NCI-H146 treated with DMSO at 0.1 percent for 48 hours (cell line): Measurements from ENCODE around the gene ARHGEF28.

Experiments used
- DNase-seq: peaks from one replicate; lab custom pipeline; 2025; ENCODE audit not compliant: unreplicated experiment; lab: John Stamatoyannopoulos, UW

The ARHGEF28 gene

DNA sequence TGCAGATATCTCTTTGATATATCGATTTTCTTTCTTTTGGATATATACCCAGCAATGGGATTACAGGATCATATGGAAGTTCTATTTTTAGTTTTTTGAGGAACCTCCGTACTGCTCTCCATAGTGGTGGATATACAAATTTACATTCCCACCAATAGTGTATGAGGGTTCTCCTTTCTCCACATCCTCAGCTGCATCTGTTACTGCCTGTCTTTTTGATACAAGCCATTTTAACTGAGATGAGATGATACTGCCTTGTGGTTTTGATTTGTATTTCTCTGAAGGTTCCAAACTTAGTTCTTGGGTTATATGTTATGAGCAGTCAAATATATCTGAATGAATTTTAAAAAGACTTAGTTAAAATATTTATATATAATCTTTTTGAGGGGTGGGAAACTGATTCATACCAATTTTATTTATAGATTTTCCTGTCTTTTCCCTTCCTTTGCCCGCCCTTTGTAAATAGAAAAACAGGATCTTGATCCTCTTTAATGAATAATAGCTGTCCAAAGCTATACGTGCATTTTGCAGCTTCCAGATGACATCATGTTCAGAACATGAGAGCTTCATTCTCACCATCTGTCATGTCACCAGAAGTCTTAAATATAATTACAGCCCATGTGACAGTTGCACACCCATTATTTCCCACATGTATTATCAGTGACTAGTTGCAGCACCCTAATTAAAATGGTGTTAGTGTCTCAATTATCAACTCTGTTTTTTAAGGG is 6.2 kb upstream of the ARHGEF28 start:
- no peak for DNase-seq

DNA sequence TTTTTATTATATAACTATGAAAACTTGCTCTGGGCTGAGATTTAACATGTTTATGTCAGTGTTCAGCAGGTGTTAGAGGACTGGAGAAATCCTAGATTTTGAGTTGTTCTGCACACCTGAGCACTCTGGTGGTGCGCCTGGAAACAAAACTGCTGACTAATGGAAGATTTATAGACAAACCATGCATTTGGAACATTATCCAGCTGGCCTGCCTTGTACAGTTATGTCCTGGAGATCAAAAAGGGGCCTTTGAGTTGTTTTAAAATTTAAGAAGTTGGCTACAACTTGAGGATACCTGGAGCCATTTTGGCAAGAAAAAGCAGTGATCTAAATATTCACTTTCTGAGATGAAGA is 5.7 kb upstream of the ARHGEF28 start:
- DNase-seq: no peak

DNA sequence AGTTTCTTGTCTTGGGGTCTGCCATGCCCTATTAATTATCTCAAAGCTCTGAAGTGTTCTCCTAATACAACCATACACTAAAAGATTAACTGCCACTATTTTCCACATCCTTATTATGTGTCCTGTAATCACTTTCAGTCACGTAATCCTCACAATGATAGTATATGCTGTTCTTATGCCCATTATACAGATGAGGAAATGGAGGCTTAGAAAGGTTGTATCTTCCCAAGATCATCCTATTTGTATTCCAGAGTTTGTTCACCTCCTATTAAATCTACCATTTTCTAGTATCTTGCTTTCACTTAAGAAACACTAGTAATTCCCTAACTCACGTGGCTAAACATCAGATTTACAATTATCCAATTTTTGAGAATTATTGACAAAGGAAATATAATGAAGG is 2.9 kb upstream of the ARHGEF28 start:
- DNase-seq: no peak

DNA sequence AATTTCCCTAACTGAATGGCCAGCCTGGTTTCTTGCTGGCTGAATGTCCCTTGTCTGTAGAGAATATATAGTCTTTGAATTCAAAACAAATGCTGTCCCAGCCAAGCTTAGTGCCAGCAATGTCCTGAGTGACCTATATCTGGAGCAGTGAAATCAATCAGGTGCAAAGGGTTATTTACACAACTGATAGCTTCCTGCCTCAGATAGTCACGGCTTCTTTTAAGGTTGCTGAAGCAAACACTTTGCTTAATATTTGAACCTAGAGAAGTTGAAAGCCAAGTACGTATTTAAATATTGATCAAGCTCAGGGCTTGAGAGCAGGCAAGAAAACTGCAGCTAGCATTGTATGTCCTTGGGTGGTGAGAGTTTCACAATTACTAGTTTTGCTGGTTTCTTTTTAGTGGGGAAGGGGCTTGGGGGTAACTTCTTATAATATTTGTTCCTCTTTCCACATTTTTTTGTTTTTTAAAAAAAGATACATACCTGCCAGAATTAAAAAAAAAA is 2.0 kb upstream of the ARHGEF28 start:
- DNase-seq: no peak

DNA sequence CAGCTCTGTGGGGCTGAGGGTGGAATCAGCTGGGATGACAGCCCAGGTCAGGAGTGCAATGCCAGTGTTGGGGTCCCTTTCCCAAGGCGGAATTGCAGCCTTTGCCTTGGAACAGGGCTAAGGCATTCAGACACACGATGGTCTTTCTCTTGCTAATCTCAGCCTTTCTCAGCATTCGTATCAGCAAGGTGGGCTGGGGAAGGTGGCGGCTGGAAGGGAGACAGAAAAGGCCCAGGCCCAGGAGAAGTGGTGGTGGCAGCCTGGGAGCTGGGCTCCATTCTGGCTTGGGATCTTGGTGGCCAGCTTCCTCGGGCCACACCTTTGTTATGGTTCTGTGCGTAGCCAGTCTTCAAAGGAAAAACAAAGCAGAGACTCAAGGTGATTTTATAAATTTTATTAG is 1.1 kb upstream of the ARHGEF28 start:
- DNase-seq: no peak

DNA sequence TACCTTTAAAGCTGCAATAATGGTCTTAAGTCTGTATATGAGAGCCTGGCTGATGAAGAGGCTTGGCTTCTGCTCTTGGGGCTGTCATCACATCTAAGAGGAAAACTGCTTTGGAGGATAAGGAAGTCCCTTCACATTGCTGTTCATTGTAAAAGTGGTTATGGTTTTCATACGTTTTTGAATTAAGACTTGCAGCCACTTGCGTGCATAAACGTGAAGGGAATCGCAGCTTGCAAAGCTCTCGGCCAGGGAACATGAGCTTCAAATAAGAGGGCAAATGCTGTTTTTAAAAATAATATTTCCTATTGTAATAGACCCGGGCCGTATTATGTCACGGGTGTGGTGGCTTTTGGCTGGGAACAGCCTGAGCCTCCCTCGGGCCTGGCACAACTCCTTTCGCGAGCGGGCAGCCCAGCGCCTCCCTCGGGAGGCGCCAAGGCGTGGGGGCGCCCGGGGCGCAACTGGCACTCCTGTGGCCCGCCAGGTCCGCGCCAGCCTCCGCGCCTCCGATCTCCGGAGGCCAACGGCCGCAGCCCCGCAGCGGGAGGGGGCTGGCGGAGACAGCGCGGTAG is 538 bp upstream of the ARHGEF28 start:
- no peak for DNase-seq

DNA sequence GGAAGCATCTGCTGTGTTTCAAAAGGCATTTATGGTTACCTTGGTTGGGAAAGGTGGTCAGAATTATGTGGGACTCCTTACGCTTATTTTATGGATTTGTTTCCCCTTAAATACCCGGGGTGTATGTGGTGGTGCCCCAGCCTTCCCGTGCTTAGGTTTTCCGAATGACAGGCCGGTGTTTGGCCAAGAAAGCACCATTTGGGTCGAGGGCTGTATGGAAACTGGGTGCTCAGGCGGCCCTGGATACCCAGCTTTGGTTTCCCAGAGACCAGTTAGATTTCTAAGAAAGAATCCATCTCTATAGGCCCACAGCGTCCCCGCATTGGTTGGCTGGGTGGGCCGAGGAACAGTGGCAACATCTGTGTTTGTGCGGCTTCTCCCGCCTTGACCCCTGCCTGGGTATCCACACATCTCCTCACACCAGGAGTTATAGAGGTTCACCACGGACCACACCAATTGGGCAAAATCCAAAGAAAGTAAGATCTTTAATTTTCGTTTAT is 868 bp downstream of the ARHGEF28 start:
- no peak for DNase-seq

DNA sequence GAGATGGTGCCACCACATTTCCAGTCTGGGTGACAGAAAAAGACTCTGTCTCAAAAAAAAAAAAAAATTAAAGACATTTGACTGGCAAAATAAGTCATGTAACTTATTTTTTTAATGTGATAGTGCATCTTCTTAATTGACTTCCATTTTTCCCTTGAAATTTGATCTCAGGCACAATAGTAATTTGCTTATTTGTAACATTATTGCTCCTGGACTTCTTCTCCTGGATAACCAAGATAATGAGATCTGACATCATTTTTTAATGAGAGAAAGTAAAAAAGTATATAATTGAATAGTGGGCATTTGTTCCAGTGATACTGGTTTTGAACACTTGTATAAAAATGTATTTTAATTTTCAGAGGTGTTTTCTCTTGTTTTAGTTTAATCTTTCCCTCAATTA is 3.5 kb downstream of the ARHGEF28 start:
- DNase-seq: no peak

DNA sequence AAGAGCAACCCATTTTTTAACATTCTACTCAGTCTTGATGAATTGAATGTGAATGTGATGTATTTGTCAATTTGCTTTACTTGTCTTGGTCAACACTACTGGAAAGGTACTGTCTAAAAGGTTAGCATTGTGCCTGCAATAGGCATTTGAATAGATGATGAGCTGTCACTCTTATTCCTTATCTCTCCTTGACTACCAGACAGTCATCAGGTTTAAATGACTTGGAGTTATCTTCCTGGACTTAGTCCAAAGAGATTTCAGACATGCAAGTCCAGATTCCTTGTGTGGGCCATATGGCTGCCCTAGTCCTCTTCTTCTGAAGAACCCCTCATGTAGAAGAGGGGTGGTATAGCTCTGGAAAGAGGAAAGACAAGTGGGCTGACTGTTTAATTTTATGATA is 4.8 kb downstream of the ARHGEF28 start:
- no peak for DNase-seq

DNA sequence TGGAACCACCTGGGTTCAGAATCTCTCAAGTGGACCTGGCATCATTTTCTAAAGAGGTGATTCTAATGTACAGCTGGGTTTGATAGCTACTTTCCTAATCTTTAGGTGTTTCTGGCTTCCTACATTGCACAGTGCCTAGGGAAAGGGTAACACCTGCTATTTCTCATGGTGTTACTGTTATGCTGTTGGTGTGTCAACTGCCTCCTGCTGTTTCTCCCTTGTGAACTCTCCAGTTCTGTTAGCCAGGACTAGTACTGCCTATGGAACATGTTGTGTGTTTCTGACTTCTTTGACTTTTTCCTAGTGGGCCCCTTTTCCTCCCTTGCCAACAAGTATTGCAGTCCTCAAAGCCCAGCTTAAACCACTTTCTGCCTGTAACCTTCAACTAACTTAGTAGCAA is 5.5 kb downstream of the ARHGEF28 start:
- DNase-seq: no peak

DNA sequence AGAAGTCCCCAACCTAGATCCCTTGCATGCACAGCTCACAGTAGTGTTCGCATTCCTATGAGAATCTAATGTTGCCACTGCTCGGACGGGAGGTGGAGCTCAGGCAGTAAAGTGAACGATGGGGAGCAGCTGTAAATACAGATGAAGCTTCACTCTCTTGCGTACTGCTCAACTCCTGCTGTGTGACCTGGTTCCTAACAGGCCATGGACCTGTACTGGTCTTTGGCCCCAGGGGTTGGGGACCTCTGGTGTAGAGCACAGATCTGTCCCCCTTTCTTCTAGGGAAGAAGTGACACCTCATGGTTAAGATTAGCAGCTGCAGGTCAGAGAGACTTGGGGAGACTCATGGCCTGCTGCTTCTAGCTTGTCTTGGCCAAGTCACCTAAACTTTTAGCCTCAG is 7.1 kb downstream of the ARHGEF28 start:
- no peak for DNase-seq

DNA sequence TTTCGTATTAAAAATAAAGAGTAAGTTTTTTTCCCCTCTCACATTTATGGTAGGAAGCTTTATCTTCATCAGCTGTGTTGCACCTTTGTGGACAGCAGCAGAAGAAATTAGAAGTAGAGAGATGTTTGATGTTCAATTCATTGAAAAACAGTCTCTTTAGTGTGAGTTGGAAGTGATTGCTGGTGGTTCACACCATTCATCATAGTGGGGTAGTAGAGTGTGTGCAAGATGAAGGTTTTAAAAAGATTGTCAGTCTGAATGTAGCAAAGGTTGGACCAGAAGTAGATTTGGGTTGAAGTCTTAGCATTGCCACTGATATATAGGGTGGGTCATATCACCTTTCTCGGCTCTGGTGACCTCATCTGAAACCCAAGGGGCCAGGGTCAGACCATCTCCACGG is 10.4 kb downstream of the ARHGEF28 start:
- DNase-seq: no peak

DNA sequence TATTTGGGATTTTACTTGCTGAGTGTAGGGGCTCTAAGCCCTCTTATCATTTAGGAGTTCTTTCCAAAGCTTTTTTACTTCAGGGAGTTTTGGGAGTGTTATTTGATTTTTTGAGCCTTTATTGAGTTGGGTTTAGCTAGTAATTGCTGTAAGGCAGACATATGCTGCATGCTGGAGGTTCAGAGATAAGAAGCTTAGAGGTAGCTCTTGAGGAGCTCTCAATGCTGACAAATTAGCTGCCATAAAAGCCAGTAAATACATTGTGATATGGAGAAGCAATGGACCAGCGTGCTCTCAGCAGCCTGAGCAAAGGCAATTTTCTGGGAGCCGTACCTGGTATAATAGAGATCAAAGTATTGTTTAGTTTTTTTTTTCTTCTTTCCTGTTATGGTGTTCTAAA is 11.6 kb downstream of the ARHGEF28 start:
- no peak for DNase-seq

DNA sequence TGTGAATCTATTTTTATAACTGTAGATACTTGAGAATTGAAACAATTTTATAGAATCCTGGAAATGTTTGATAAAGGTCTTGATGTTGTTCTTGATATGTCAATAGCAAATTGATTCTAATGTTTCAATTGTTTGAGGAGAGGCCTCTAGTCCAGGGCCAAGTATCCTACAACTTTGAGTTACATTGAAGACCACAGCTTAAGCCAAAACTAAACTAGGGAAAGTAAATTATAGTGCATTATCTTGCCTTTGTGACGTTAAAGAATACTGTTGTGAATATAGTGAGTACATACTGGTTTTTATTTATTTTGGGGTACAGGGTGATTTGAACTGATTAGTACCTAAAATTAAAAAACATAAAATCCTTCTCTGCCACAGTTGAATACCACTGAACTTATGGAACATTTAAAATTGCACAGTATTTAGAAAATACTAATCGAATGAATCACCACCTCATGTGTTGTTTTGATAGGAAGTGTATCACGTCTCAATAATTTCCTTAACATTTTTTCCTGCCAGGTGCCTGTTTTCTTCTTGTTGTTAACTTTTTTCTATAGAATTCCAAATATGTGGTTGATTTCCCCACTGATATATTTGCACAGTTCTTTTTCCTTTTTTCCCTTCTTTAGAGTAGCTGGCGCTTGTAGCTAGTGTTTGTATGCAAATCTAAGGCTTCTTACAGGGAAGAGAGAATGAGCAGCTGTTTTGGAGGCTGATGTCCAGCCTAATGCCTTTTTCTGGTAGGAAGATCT is 12.5 kb downstream of the ARHGEF28 start:
- DNase-seq: no peak

DNA sequence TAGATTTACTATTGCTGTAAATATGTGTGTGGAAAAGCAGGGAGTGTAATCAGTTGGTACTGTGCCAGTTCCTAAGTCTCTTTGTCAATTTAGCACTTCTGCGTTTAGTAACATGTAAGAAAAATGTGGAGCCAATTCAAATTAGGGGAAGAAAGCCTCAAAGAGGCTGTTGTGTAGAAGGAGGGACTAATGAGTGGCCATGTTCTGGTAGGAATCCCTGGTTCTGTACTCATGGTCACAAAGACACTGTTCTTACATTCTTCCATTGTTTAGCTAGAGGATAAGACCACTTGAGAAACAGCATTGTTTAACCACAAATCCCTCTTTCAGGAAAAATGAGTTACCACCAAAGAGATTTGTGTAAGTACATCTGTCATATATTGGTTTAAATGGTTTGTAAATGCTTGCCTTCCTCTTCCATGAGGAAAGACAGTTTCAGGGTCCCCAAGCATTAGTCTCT is 14.9 kb downstream of the ARHGEF28 start:
- DNase-seq: no peak

DNA sequence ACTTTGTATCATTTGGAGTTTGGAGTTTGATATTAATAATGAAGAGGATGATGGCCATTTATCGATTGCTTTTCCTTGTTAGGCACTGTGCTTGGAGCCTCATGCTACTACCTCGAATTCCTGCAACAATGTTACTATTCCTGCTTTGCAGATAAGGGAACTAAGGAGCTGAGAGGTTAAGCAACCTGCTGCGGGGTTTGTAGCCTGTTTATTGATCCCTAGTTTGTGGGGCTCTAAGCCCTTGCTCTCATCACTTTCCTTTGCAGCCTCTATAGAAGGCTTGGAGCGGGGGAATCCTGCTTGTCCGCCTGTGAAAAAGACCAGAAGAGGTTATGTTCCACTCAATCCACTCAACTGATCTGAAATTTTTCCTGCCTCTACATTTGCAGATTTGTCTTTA is 15.8 kb downstream of the ARHGEF28 start:
- DNase-seq: no peak

DNA sequence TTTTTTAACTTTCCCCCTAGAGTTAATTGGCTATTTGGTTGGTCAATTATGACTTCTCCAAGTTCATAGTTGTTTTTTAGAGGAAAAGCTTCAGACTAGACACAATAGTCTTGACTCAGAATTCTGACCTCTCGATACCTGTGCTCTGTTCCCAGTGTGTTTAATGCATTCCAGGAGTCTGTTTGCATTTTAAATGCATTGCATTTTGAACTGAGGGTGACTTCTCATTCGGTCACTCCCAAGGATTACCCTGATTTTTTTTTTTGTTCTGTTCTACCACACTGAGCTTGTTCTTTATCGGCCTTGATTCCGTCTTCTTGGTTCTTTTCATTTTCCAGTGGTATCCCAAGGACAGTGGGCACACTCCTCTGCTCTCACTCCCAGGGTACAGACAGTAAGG is 16.3 kb downstream of the ARHGEF28 start:
- DNase-seq: no peak

DNA sequence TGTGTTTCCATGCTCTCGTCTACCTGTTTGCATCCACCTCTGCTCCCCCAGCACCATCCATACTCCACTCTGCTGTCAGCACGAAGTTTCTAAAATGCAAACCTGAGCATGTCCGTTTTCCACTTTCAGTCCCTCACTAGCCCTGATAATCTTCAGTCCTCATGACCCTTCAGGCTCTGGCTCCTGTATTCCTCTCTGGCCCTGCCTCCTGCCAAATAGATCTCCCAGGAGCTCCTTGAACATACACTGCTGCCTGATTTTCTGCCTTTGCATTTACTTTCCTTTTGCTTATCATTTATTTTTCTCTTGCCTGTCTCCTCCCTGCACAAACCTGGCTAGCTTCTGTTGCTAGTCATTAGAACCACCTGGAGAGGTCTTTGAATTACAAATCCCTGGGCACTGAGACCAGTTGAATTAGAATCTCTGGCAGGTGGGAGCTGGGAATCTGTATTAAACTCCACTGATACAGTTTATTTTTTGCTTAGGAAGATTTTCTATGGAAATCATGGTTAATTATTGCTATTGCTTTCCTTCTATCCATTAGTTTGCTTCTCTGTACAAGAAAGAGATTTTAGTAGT is 18.5 kb downstream of the ARHGEF28 start:
- DNase-seq: peak; percentile 23

DNA sequence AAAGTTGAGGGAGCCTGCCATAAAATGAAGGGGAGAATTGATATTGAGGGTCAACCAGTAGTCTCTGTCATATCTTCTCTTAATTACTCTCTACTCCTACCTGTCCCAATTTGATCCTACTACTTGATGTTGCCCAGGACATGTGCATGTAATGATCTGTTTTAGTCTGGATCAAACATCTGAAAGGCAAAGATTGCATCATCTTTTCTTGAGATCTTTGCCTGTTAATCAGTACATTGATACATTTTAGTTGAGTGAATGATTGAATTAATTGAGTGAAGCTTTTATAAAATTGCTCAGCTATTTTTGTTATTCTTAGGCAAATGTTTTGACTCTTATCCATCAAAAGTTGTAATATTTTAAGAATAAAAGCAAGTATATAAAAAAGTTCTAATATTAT is 21.7 kb downstream of the ARHGEF28 start:
- DNase-seq: no peak

DNA sequence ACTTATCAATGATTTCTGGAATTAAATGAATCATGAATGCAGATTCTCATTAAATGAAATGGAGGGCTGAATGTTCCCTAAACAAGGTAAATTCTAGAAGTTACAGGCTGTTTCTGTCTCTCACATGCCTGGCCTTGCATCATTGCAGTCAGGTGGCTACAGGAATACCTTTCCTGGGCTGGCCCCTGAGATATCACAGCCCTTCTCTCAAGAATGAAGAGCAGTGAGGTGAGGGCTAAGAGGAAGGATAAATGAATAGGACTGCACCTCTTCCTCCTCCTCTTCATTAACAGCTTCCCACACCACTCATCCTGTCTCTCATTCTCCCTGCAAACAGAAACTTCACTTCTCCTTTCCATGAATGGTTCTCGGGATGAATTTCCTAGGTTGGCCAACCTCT is 22.5 kb downstream of the ARHGEF28 start:
- no peak for DNase-seq

DNA sequence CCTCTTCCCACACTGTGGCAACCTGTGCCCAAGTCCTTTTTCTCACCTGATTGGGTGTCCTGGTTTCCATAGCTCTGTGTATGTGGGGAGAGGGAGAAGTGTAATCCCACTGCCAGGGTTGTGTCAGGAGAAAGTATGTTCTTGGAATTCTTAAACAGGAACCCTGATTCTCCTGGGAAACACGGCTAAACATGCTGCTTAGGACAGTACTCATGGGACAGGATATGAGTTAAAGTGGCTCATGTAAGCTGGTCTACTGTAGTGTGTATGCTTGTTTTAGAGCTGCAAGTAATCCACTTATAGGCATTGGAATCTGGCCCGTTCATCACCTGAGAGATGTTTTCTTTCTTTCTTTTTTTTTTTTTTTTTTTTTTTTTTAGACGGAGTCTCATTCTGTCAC is 23.9 kb downstream of the ARHGEF28 start:
- no peak for DNase-seq

DNA sequence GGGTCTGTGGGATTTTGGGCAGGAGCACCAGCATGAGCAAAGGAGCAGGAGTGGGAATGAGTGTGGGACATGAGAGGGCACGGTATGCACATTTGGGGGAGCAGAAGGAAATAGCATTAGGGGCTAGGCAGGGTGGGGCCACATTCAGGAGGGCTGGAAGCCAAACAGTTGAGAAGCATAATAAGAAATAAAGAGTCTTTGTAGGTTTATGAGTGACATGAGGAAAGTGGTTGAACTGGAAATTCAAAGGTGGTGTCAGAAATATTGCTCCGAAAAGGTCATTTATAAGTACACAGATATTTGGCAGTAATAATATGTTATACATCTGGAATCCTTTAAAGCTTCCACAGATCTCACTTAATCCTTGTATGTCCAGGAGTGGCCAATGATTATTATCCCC is 26.4 kb downstream of the ARHGEF28 start:
- DNase-seq: no peak
